GM18499 (cell line): Measurements from ENCODE around the gene SVOPL.

Experiments used
- ATAC-seq: cut with Tn5 transposase; IDR thresholded peaks from one replicate; pipeline ENCODE4 v1.9.1; 2021; ENCODE audit warnings: moderate number of reproducible peaks; ENCODE audit not compliant: insufficient read depth, unreplicated experiment

The SVOPL gene

DNA sequence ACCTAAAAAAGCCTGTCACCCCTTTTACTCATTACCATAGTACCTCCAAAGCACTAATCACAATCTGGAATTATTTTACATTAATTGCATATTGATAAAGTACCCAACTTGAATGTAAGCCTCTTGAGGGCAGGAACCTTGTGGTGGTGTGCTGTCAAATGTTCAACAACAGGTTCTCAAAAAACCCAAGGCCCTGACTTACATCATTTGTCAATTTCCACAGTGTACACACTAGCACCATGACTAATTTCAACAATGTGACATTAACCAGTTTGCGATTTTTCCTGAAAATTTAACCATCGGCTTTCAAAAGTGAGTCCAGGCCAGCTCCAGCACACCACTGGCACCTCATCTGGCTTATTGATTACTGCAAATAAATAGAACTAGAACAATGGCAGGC lies 87.5 kb downstream of the SVOPL start:
- ATAC-seq, result no peak

DNA sequence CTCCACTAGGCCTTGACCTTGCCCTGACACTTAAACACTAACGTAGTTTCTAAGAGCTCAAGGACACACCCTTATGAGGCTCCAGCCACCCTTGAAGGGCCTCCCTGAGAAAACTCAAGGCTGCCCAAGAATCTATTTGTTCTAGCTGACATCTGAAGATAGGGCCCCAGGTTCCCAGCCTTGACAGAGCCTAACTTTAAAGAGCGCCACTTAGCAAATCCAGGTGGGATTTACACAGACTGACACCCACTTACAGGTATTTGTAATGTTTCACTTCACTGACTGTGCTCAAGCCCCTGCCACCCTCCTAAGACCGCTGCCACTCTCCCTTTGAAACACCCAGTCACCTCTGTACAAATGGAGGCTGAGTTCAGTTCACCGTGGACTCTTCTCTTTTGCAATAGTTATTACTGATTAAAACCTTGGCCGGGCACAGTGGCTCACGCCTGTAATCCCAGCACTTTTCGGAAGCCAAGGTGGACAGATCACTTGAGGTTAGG lies 90.4 kb downstream of the SVOPL start:
- ATAC-seq, result no peak

DNA sequence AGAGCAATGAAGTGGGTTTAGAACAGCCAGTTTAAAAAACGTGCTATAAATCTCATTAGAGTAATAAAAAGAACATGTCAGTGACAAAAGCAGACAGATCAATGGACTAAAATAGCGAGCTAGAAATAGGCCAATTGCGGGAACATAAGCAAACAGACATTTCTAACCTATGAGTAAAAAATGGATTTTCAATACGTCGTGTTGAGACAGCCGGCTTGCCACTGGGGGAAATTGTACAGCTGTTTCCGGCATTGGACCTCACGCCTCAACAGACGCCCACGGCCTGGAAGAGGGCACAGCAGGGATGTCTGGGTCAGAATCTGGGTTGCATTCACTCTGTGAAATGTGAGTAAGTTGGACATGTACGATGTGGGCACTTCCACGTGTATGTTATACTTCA lies 92.9 kb downstream of the SVOPL start:
- ATAC-seq, result no peak

DNA sequence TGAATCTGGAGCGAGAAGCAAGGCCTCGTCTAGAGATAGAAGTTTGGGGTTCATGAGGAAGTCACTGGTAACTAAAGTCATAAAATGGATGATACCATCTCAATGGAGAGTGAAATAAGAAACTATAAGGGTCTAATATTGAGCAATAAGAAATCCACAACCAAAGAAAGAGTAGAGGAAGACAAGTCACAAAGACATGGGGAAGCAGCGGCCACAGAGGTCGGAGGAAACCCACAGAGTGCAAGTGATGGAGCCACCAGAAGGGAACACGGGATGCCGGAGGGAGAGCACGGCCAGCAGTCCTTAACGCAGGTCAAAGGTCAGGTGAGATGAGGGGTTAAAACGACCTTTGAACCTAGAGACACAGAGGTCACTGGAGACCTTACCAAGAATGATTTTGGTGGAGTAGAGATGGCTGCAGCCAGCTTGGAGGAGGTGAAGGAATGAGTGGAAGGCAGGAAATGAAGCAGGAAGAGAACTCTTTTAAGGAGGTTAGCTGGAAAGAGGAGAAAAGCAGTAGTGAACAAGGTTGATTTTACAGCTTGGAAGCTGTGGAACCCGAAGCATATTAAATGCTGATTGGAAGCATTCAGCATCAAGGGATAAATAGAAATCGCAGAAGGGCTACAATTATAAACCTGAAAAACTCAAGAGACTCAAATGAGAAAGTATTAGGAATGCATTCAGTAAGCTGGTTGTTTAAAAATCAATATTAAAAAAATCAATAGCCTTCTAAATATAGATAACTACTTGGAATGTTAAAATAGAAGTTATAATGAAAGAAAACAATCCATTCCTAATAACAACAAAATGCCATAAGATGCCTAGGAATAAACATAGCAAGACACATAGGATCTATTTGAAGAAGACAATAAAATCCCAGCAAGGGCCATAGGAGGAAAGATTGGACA lies 93.7 kb downstream of the SVOPL start:
- no peak for ATAC-seq

DNA sequence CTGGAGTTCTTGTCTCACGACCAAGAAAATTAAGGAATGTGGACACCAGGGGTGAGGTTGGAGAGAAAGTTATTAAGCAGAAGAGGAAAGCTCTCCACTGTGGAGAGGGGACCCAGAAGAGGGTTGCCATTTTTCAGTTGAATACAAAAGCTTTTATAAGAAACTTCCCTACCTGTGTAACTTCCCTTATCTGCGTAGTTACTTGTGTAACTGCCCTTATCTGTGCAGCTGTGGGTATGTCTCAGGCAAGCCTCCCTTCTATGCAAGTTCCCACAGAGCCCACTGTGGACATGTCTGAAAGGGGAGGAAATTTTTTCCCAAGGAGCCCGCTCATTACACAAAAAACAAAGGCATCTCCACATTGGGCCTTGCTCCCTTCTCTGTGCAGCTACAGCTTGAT lies 94.9 kb downstream of the SVOPL start:
- ATAC-seq, result no peak

DNA sequence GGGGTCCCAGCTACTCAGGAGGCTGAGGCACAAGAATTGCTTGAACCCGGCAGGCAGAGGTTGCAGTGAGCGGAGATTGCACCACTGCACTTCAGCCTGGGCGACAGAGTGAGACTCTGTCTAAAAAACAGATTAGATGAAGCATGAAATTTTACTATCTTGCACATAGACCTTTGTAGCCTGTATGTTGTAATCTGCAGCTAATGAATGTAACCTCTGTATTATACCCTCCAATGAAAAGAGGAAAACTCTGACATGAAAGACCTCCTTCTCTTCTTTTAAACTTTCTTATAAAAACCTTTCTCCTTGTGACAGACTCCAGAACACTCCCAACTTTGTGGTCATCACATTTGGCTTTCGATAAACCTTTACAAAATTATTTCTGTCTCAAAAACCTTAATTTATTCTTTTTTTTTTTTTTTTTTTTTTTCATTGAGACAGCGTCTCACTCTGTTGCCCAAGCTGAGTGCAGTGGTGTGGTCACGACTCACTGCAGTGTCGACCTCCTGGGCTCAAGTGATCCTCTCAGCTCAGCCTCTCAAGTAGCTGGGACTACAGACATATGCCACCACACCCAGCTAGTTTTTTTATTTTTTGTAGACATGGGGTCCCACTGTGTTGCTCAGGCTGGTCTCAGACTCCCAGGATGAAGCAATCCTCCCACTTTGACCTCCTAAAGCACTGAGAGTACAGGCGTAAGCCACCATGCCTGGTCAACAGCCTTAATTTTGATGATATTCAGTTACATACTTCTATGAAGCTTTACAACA lies 97.4 kb downstream of the SVOPL start:
- ATAC-seq, result no peak

DNA sequence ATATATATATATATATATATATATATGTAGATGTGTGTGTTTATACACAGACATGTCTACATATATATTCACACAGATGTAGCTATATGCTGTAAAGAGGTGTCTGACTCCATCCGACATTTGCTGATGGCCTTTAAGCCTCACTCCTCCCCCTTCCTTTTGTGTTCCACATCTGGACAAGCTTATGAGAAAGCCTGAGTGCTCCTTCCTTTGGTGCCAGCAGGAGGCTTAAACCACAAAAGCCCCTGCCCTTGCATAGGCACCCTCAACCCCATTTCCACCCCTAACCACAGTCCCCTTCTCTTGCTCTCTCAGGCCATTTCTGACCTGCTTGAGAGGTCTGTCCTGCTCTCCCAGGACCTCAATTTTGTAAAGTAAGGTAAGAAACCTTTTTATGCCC lies 98.7 kb downstream of the SVOPL start:
- ATAC-seq, result no peak

DNA sequence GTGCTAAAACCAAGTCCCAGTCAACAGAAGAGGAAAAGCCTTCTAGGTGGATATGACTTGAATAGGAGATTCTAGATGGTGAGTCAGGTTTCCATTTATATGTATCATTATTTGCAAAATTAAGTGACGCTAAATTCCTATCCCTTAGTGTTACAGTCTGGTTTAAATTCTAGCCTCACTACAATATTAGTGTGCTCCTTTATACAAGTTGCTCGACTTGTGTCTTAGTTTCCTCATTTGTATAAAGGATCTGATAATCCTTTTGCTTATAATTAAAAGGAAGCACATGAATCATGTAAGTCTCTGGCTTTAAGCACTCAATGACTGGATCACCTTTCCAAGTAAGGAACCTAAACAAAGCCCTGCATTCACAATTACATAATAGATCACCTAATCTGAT lies 105.7 kb downstream of the SVOPL start:
- ATAC-seq, result no peak

DNA sequence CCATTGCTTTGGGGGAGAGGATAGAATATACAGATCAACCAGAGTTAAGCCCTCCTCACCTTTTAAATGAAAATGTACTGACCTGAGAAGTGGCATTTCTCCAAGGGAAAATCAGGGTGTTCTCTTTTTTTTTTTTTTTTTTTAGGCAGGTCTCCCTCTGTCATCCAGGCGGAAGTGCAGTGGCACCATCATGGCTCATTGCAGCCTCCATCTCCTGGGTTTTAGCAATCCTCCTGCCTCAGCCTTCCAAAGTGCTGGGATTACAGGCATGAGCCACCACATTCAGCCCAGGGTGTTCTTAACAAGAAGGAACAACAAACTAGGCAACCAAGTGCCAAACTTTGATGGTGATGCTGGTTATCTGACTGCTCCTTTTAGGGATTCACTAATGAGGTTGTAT lies 111.0 kb downstream of the SVOPL start:
- ATAC-seq, result no peak

DNA sequence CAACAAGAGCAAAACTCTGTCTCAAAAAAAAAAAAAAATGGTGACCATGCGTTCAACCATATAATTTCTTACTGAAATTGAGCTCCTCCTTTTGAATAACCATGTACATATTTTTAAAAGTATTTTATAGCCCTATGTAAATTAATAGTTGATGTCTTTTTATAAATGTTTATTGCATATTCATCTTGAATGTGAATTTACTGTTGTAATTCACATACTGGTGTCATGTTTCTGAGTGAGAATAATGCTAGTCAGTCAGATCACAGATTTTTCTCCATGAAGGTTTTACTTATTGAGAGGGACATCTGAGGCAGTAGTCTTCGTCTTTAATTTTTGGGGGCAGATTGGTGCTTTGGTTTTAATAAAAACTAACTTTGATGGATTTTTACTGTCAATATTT lies 112.2 kb downstream of the SVOPL start:
- no peak for ATAC-seq

DNA sequence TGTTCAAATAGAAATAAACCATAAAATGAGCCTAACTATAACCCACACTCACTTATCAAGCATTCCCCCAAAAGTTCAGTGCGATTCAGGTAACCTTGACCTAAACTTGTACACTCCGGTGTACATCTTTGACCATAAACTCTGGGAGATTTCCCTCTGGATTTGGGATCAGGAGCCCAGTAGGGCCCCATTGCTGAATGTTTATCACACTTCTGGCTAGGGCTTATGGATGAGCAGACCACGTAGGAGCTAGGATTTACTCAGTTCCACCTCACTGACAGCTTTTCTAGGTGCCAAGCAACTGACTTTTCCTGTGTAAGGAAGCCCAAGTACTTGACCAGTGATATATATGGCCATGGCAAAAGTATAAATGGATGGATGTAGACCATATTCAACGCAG lies 113.7 kb downstream of the SVOPL start:
- no peak for ATAC-seq

DNA sequence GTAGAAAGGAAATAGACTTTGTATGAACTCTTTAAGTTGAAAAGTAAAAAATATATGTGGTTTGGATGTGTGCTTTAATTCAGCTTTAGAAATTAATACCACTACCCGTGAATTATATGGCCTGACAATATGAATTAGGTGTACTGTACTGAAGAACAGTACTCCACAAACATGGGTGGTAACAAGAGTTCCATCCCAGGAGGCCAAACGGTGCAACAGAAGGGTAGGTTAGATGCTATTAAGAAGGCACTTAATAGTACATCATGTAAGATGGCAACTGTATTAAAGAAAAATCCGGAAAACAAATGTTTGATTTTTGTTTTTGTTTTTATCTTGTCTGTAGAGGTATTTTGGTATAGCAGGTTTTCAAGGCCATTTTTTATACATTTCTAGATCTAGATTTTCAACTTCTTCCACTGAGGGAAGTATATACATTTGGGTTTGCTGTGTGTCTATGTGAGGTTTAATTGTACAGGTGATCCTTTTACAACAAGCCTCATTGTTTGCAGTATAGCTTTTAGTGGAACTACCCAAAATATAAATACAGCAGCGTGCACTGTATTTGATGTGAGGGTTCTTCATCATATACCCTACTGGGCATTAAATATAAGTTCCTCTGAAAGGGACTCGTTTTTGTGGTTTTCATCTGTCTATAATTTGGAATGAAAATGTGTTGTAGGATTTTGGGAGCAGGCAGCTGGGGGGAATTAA lies 115.7 kb downstream of the SVOPL start:
- no peak for ATAC-seq

DNA sequence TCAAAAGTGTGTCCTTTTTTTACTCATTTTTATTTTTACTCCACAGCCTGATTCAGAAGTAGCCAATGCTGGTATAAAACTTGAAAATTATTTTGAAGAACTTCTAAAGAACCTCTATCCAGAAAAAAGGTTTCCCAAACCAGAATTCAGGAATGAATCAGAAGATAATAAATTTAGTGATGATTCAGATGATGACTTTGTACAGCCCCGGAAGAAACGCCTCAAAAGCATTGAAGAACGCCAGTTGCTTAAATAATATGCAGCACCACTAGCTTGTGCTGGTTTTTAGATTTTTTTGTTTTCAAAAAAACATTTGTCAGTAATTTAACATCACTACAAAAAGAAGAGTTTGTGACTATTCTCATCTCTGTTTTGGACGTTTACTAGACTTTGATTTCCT lies 116.5 kb downstream of the SVOPL start:
- no peak for ATAC-seq

DNA sequence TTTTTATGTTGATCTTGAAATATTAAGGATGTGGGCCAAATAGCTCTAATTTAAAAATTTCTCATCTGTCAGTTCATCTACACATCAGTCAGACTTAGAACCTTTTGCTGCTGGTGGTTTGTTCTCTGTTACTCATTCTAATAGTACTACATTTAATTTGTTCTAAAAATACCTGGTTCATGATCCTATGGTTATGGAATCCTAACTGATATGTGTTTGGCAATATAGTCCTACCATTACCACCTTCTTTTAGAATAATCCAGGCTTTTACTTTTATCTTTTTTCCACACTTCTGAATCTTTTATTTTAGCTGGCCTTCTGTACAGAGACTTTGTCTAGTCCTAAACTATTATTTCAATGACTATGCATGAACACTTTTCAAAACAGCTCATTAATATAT lies 116.9 kb downstream of the SVOPL start:
- ATAC-seq, result no peak

DNA sequence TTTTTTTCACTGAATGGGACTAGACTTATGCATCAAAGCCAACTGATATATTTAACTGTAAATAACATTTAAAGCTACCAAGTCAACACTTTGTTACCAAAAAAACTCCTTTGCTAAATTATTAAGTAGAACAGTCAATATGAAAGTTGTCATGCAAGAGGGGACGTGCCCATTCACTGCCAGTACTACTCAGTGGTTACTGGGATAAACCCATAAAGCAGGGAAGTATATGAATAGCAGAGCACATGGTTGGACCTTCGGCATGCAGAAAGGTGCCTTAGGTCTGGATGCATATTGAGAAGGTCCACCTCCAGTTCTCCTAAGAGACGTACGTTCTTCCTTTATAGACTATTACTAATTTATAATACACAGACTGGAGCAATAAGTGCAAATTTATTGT lies 120.1 kb downstream of the SVOPL start:
- ATAC-seq, result no peak

DNA sequence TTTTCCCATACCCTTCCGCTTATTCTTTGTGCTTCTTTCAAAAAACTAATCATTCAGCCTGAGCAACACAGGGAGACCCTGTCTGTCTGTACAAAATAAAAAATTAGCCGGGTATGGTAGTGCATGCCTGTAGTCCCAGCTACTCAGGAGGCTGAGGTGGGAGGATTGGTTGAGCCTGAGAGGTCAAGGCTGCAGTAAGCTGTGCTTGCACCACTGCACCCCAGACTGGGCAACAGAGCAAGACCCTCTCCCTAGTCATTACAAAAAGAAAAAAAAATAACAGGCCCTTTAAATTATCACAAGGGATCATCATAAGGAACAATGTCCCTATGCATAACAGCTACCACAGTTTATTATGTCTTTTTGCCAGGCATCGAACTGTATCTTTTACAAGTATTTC lies 121.5 kb downstream of the SVOPL start:
- ATAC-seq, result no peak

DNA sequence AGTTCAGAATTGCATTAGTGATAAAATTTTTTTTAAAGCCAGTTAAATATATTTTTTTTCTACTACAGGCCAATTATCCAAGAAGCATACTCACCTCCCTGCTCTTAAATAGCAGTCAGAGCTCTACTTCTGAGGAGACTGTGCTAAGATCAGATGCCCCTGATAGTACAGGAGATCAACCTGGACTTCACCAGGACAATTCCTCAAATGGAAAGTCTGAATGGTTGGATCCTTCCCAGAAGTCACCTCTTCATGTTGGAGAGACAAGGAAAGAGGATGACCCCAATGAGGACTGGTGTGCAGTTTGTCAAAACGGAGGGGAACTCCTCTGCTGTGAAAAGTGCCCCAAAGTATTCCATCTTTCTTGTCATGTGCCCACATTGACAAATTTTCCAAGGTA lies 122.0 kb downstream of the SVOPL start:
- no peak for ATAC-seq

DNA sequence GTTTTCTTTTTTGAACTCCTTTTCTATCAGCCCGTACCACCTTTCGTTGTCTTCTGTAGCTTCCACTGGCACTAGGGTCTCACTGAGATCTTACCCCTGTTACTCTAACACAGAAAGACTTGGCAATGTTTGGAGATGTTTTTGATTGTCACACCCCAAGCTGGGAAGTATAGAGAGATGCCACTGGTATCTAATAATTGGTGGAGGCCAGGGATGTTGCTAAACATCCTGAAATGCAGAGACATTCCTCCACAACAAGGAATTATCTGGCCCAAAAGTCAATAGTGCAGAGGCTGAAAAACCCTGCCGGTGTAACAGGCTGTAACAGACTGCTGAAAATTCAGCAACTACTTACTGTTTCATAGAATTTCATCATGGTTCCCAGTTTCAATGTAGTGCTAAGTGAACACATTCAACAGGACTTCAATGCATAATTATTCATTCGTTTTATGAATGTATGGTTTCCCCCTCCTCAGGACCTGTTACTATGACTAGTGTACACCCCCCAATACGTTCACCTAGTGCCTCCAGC lies 125.2 kb downstream of the SVOPL start:
- ATAC-seq, result no peak

DNA sequence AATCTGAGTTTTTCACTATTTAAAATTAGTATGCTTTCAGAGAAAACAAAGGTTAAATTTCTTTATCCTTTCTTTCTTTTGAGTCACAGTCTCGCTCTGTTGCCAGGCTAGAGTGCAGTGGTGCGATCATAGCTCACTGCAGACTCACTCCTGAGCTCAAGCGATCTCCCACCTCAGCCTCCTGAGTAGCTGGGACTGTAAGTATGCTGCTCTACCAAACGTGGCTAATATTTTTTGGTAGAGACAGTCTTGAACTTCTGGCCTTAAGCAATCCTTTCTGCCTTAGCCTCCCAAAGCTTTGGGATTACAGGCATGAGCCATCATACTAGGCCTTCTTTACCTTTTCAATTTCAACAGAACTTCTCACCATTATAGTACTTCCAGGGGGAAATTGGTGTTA lies 127.4 kb downstream of the SVOPL start:
- ATAC-seq, result no peak

DNA sequence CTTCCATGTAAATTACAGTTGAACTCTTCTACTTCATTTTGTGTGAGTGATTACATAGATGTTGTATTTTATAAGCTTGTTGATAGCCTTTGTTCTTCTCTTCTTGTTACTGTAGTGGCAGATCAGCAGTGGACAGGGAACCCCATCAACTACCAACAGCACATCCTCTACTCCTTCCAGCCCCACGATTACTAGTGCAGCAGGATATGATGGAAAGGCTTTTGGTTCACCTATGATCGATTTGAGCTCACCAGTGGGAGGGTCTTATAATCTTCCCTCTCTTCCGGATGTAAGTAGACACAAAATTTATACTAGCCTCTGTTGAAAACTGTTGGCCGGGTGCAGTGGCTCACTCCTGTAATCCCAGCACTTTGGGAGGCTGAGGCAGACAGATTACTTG lies 130.4 kb downstream of the SVOPL start:
- ATAC-seq, result no peak

DNA sequence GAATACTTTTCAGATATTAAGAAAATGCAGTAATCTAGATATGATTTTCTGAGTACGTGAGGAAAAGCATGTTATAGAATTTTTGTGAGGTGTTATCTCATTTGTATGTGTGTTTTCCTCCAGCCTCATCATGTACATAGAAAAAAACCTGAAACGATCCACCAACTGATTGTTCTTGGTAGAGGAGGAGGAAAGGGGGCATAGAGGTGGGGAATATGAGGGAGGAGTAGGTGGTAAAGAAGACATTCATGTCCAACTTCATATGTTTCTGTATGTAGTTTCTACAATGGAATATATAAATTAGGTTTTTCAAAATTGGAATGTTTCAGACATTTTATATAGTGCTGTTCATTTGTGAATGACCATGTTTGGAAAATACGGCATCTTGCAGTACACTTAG lies 131.7 kb downstream of the SVOPL start:
- ATAC-seq, result no peak
